ENCODE measurements around the gene ADCY6. TPM values are rescaled to one million over a fixed set of nuclear protein-coding genes. Genes with fewer than 3 reads are reported as not detected.

Gene ADCY6
- total and polyA plus RNA-seq, 2 donors (not counting 3 experiments of a cell fraction or from before 2014, with no cell fraction given): 37.0 to 46.2 TPM

GRCh38 chr12:48800971-48801370 lies 12.1 kb upstream of the ADCY6 start:
- Histone ChIP-seq H3K4me3 (replicated peaks in 1 of 3; ENCODE audit: insufficient read depth in 1 of 3, low read depth in 1 of 3, low read length in 3 of 3) (no peak overlapping the region), H3K27ac (ENCODE audit: insufficient read depth, low read depth, low read length) (no peak overlapping the region), H2AFZ (ENCODE audit: low read depth, low read length) (peak overlapping the region; percentile 38), H3K4me1 (ENCODE audit: control insufficient read depth, extremely low read depth, insufficient read depth, low read length) (no peaks in the 10 kb centered on the region), H3K27me3 (ENCODE audit: control insufficient read depth in 2 of 2, insufficient read depth in 2 of 2, low read length in 2 of 2) (peaks cover 0 to 3% of the 10 kb centered on the region in 2 experiments), H3K9me3 (replicated peaks; ENCODE audit: control insufficient read depth, insufficient read depth, low read length) (no peaks in the 10 kb centered on the region), H3K79me2 (ENCODE audit: control insufficient read depth, insufficient read depth, low read length) (no peaks in the 10 kb centered on the region), H3K9ac (replicated peaks; ENCODE audit: extremely low read depth, insufficient read depth, low read length) (no peak overlapping the region), H3K9me1 (replicated peaks; ENCODE audit: control insufficient read depth, extremely low read depth, insufficient read depth, low read length) (no peaks in the 10 kb centered on the region), H3K4me2 (ENCODE audit: insufficient read depth, low read length) (no peak overlapping the region), H3K36me3 (ENCODE audit: control insufficient read depth in 2 of 2, extremely low read depth in 1 of 2, insufficient read depth in 2 of 2, low read length in 2 of 2) (no peaks in the 10 kb centered on the region), H4K20me1 (replicated peaks; ENCODE audit: control insufficient read depth, extremely low read depth, insufficient read depth, low read length) (no peaks in the 10 kb centered on the region)
- no TSS peak for BruUV-seq (replicated peaks)
- CTCF ChIA-PET: interaction anchor here (0.5 to 16.5 kb wide), 2 partner anchors 43 to 122 kb away, joined by 3 to 606 read pairs; no protein-coding TSS in a partner anchor
- intact Hi-C loops (cut with micrococcal nuclease): no loop called here
- dilution Hi-C loops (cut with MboI; ENCODE audit: extremely low pct_ligation_motif_present, low sequenced_read_pairs): no loop called here
- no peak for TF ChIP-seq POLR2AphosphoS5 (IDR thresholded peaks at IDR 0.05; ENCODE audit: insufficient read depth, low read depth, low read length)
- no peak for TF ChIP-seq POLR2A (IDR thresholded peaks at IDR 0.05; ENCODE audit: low read depth, low read length)
- TF ChIP-seq, protein P1, sequence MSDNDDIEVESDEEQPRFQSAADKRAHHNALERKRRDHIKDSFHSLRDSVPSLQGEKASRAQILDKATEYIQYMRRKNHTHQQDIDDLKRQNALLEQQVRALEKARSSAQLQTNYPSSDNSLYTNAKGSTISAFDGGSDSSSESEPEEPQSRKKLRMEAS (IDR thresholded peaks at IDR 0.05; ENCODE audit: insufficient read depth, insufficient read length): no peak
- no peak for TF ChIP-seq FOS (IDR thresholded peaks at IDR 0.05; ENCODE audit: borderline replicate concordance, insufficient read depth, low read length)
- TF ChIP-seq JUN (IDR thresholded peaks at IDR 0.05; ENCODE audit: borderline replicate concordance, insufficient read depth, insufficient read length, low read depth): no peak
- TF ChIP-seq, protein P2, sequence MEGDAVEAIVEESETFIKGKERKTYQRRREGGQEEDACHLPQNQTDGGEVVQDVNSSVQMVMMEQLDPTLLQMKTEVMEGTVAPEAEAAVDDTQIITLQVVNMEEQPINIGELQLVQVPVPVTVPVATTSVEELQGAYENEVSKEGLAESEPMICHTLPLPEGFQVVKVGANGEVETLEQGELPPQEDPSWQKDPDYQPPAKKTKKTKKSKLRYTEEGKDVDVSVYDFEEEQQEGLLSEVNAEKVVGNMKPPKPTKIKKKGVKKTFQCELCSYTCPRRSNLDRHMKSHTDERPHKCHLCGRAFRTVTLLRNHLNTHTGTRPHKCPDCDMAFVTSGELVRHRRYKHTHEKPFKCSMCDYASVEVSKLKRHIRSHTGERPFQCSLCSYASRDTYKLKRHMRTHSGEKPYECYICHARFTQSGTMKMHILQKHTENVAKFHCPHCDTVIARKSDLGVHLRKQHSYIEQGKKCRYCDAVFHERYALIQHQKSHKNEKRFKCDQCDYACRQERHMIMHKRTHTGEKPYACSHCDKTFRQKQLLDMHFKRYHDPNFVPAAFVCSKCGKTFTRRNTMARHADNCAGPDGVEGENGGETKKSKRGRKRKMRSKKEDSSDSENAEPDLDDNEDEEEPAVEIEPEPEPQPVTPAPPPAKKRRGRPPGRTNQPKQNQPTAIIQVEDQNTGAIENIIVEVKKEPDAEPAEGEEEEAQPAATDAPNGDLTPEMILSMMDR (IDR thresholded peaks at IDR 0.05; ENCODE audit: extremely low read depth in 1 of 2, insufficient read depth in 1 of 2, low read depth in 1 of 2, low read length in 2 of 2): no peak
- no peak for TF ChIP-seq GATA2 (IDR thresholded peaks at IDR 0.05; ENCODE audit: insufficient read depth, insufficient read length, low read depth, low read length)
- no peak for TF ChIP-seq MYC (IDR thresholded peaks at IDR 0.05; ENCODE audit: low read depth, low read length)
- no peak for TF ChIP-seq EZH2 (IDR thresholded peaks at IDR 0.05; ENCODE audit: borderline replicate concordance, low read depth, low read length, severe bottlenecking)
- POLR2A ChIA-PET: interaction anchor here (0.7 kb wide), 1 partner anchor 194 kb away, joined by 6 read pairs; no protein-coding TSS in a partner anchor
- no peak for FAIRE-seq
- DNase-seq (ENCODE audit: low read depth, low spot score): no peak
